HepG2 (cell line): Measurements from ENCODE around the gene SBNO2. TPM values are rescaled to one million over a fixed set of nuclear protein-coding genes. Genes with fewer than 3 reads are reported as not detected.
A peak's percentile ranks its signal among the peaks of the same experiment; 100 is the strongest.

Source experiments
- FOXP1 ChIP-seq, 2 experiments: fragments of 450-650 bp in 1 of 2; IDR thresholded peaks; 2 replicates each; pipeline ENCODE4 v1.6.1; 2017 to 2018; ENCODE audit warnings: antibody characterized with exemption in 1 of 2
- HOXA5 ChIP-seq: sonication (generic); formaldehyde crosslinking; IDR thresholded peaks from 2 replicates; pipeline ENCODE4 v1.4.0; 2020; ENCODE audit warnings: missing genetic modification reagents
- MLXIP ChIP-seq: sonication (generic); formaldehyde crosslinking; IDR thresholded peaks from 2 replicates; pipeline ENCODE4 v1.9.0; 2021; ENCODE audit warnings: missing genetic modification reagents, borderline replicate concordance
- SNAPC2 ChIP-seq: sonication (generic); formaldehyde crosslinking; IDR thresholded peaks from 2 replicates; pipeline ENCODE4 v1.8.1; 2022; ENCODE audit warnings: mild to moderate bottlenecking, missing genetic modification reagents
- SRSF4 ChIP-seq: fragments of 200-400 bp; formaldehyde crosslinking; IDR thresholded peaks from one replicate; pipeline ENCODE4 v1.6.1; 2018; ENCODE audit warnings: mild to moderate bottlenecking, low read depth, low read length, moderate library complexity; ENCODE audit not compliant: poor library complexity, severe bottlenecking
- ZBTB7B ChIP-seq: sonication (generic); formaldehyde crosslinking; IDR thresholded peaks from 2 replicates; pipeline ENCODE4 v1.4.0; 2020; ENCODE audit warnings: missing genetic modification reagents
- ZNF160 ChIP-seq: sonication (generic); formaldehyde crosslinking; IDR thresholded peaks from 2 replicates; pipeline ENCODE4 v1.8.0; 2022; ENCODE audit warnings: mild to moderate bottlenecking, inconsistent platforms, missing genetic modification reagents
- polyA plus RNA-seq, 8 experiments: library from polyadenylated mRNA; depleted of rRNA in 3 of 8; stranded (reverse) in 7 of 8; unstranded in 1 of 8; fragments of >200 nt; fragmentation: Illumina TruSeq in 4 of 8; extraction: Trizol in 4 of 8; gene quantifications; 2 replicates each; pipeline versions ENCODE4 v1.2.1 to v1.2.3, GENCODE V29; 2011 to 2016; ENCODE audit warnings: low read depth in 4 of 8, missing spikeins in 1 of 8, mixed read lengths in 1 of 8; ENCODE audit not compliant: insufficient read depth in 1 of 8
- total RNA-seq, 5 experiments: library from RNA; depleted of rRNA; stranded (reverse); fragments of >200 nt; fragmentation: Illumina TruSeq; extraction: Trizol; gene quantifications; 2 replicates each; pipeline ENCODE4 v1.2.3, GENCODE V29; 2016; ENCODE audit warnings: low read depth in 1 of 5
- TF ChIP-seq, protein P1 (sequence below): sonication (generic); formaldehyde crosslinking; conservative IDR thresholded peaks from 2 replicates; pipeline ENCODE4 v1.4.0; 2020; ENCODE audit warnings: missing genetic modification reagents
- TF ChIP-seq, protein P2 (sequence below): sonication (generic); formaldehyde crosslinking; IDR thresholded peaks from 2 replicates; pipeline ENCODE4 v1.5.0; 2020; ENCODE audit warnings: missing genetic modification reagents
- TF ChIP-seq, protein P3 (sequence below): IDR thresholded peaks from 2 replicates; pipeline ENCODE4 v1.6.1; 2012; ENCODE audit warnings: low read depth, low read length, improper control_type of control experiment
- TF ChIP-seq, protein P4 (sequence below): sonication (generic); formaldehyde crosslinking; conservative IDR thresholded peaks from 2 replicates; pipeline ENCODE4 v1.8.0; 2022; ENCODE audit warnings: mild to moderate bottlenecking, moderate library complexity, missing genetic modification reagents
- TF ChIP-seq, protein P5 (sequence below): IDR thresholded peaks from 2 replicates; pipeline ENCODE4 v1.6.1; 2016; ENCODE audit warnings: low read depth, missing genetic modification reagents, missing compliant biosample characterization

SBNO2 gene
- total and polyA plus RNA-seq, 2 of the 13 experiments (the other 11 are each of a cell fraction or from before 2014, with no cell fraction given), result 8.6 to 10.4 TPM

GRCh38 chr19:1205114-1206099 is 31.3 kb upstream of the SBNO2 start, which contains the start of gene STK11 (continued):
- TF ChIP-seq, protein P1, sequence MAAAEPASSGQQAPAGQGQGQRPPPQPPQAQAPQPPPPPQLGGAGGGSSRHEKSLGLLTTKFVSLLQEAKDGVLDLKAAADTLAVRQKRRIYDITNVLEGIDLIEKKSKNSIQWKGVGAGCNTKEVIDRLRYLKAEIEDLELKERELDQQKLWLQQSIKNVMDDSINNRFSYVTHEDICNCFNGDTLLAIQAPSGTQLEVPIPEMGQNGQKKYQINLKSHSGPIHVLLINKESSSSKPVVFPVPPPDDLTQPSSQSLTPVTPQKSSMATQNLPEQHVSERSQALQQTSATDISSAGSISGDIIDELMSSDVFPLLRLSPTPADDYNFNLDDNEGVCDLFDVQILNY (CRISPR knock-in tag), result peak; percentile 48; the same call in 1 of the 2 replicates
- no peak for TF ChIP-seq HOXA5 (CRISPR knock-in tag)
- 0 out of 2 replicates have a peak, but pooled peaks have one; percentile 19 for TF ChIP-seq SNAPC2 (CRISPR knock-in tag)
- TF ChIP-seq ZBTB7B (CRISPR knock-in tag), result peak; percentile 98
- TF ChIP-seq, protein P2, sequence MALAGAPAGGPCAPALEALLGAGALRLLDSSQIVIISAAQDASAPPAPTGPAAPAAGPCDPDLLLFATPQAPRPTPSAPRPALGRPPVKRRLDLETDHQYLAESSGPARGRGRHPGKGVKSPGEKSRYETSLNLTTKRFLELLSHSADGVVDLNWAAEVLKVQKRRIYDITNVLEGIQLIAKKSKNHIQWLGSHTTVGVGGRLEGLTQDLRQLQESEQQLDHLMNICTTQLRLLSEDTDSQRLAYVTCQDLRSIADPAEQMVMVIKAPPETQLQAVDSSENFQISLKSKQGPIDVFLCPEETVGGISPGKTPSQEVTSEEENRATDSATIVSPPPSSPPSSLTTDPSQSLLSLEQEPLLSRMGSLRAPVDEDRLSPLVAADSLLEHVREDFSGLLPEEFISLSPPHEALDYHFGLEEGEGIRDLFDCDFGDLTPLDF (CRISPR knock-in tag), result peak; percentile 78
- no peak for TF ChIP-seq SRSF4
- no peak for TF ChIP-seq FOXP1 (IDR thresholded peaks at IDR 0.05)
- TF ChIP-seq FOXP1 (CRISPR knock-in tag; IDR thresholded peaks at IDR 0.05), result no peak; the same call in 1 of the 2 replicates
- TF ChIP-seq, protein P3, sequence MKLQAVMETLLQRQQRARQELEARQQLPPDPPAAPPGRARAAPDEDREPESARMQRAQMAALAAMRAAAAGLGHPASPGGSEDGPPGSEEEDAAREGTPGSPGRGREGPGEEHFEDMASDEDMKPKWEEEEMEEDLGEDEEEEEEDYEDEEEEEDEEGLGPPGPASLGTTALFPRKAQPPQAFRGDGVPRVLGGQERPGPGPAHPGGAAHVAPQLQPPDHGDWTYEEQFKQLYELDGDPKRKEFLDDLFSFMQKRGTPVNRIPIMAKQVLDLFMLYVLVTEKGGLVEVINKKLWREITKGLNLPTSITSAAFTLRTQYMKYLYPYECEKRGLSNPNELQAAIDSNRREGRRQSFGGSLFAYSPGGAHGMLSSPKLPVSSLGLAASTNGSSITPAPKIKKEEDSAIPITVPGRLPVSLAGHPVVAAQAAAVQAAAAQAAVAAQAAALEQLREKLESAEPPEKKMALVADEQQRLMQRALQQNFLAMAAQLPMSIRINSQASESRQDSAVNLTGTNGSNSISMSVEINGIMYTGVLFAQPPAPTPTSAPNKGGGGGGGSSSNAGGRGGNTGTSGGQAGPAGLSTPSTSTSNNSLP, result no peak
- no peak for TF ChIP-seq MLXIP (CRISPR knock-in tag)
- TF ChIP-seq, protein P4, sequence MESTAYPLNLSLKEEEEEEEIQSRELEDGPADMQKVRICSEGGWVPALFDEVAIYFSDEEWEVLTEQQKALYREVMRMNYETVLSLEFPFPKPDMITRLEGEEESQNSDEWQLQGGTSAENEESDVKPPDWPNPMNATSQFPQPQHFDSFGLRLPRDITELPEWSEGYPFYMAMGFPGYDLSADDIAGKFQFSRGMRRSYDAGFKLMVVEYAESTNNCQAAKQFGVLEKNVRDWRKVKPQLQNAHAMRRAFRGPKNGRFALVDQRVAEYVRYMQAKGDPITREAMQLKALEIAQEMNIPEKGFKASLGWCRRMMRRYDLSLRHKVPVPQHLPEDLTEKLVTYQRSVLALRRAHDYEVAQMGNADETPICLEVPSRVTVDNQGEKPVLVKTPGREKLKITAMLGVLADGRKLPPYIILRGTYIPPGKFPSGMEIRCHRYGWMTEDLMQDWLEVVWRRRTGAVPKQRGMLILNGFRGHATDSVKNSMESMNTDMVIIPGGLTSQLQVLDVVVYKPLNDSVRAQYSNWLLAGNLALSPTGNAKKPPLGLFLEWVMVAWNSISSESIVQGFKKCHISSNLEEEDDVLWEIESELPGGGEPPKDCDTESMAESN (CRISPR knock-in tag), result peak; percentile 84
- TF ChIP-seq, protein P5, sequence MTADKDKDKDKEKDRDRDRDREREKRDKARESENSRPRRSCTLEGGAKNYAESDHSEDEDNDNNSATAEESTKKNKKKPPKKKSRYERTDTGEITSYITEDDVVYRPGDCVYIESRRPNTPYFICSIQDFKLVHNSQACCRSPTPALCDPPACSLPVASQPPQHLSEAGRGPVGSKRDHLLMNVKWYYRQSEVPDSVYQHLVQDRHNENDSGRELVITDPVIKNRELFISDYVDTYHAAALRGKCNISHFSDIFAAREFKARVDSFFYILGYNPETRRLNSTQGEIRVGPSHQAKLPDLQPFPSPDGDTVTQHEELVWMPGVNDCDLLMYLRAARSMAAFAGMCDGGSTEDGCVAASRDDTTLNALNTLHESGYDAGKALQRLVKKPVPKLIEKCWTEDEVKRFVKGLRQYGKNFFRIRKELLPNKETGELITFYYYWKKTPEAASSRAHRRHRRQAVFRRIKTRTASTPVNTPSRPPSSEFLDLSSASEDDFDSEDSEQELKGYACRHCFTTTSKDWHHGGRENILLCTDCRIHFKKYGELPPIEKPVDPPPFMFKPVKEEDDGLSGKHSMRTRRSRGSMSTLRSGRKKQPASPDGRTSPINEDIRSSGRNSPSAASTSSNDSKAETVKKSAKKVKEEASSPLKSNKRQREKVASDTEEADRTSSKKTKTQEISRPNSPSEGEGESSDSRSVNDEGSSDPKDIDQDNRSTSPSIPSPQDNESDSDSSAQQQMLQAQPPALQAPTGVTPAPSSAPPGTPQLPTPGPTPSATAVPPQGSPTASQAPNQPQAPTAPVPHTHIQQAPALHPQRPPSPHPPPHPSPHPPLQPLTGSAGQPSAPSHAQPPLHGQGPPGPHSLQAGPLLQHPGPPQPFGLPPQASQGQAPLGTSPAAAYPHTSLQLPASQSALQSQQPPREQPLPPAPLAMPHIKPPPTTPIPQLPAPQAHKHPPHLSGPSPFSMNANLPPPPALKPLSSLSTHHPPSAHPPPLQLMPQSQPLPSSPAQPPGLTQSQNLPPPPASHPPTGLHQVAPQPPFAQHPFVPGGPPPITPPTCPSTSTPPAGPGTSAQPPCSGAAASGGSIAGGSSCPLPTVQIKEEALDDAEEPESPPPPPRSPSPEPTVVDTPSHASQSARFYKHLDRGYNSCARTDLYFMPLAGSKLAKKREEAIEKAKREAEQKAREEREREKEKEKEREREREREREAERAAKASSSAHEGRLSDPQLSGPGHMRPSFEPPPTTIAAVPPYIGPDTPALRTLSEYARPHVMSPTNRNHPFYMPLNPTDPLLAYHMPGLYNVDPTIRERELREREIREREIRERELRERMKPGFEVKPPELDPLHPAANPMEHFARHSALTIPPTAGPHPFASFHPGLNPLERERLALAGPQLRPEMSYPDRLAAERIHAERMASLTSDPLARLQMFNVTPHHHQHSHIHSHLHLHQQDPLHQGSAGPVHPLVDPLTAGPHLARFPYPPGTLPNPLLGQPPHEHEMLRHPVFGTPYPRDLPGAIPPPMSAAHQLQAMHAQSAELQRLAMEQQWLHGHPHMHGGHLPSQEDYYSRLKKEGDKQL (CRISPR knock-in tag), result no peak
- no peak for TF ChIP-seq ZNF160
